HepG2 (cell line): Measurements from ENCODE around the gene GIMAP4. TPM values are rescaled to one million over a fixed set of nuclear protein-coding genes. Genes with fewer than 3 reads are reported as not detected.
"Not testable (repeated sequence)": the region's sequence is repeated elsewhere in the genome, so short reads cannot be mapped to it uniquely, and the experiment has no call there.

Experiments used
- ATAC-seq: fragments of 200-7000 bp; cut with Tn5 transposase; 3 replicates; pipeline ENCODE4 v1.9.1; 2020; ENCODE audit warnings: mild to moderate bottlenecking, moderate library complexity
- BruUV-seq: library from RNA; stranded (reverse); fragments of 400-500 nt; replicated peaks from 2 replicates; lab custom pipeline; 2021; lab: Mats Ljungman, UMichigan
- CTCF ChIA-PET: fragments of 300-600 bp; formaldehyde crosslinking; extraction: SDS; loops from one replicate; lab custom pipeline; 2021; ENCODE audit warnings: low total read pairs, inconsistent platforms, low intra/inter-chr PET ratio; lab: Yijun Ruan, JAX
- POLR2A ChIA-PET: fragments of 350-600 bp; sonication (Branson Sonifier 250); formaldehyde crosslinking; loops from one replicate; lab custom pipeline; 2020; ENCODE audit warnings: antibody characterized with exemption, inconsistent platforms; lab: Yijun Ruan, JAX
- DNase-seq: peaks from one replicate; pipeline ENCODE4 v3.0.0-alpha.2; 2015; ENCODE audit warnings: low spot score
- FAIRE-seq: peaks from 3 replicates; lab custom pipeline; 2011; peaks lifted over from hg19 to GRCh38; lab: Jason Lieb, UNC
- H2AFZ ChIP-seq: one replicate; pipeline ENCODE4 v1.6.1; 2011; ENCODE audit warnings: low read length, inconsistent platforms
- H3K27ac ChIP-seq: fragments of 300-600 bp; 3 replicates; pipeline ENCODE4 v1.8.0; 2011; ENCODE audit warnings: mixed run types, mild to moderate bottlenecking, mixed read lengths, low read length, inconsistent platforms; ENCODE audit not compliant: insufficient read depth; ENCODE audit errors: extremely low read length
- H3K27me3 ChIP-seq, 2 experiments: fragments of 200-600 bp in 1 of 2; 2 replicates in 1 of 2; 3 replicates in 1 of 2; pipeline versions ENCODE4 v1.6.0 to v1.8.0; 2011; ENCODE audit warnings: low read length in 2 of 2, mild to moderate bottlenecking in 2 of 2, moderate library complexity in 2 of 2, inconsistent platforms in 1 of 2; ENCODE audit not compliant: insufficient read depth in 2 of 2, control insufficient read depth in 1 of 2
- H3K36me3 ChIP-seq, 2 experiments: fragments of 200-600 bp in 1 of 2; replicated peaks in 1 of 2; 2 replicates in 1 of 2; 3 replicates in 1 of 2; pipeline versions ENCODE4 v1.5.1 to v1.8.0; 2011; ENCODE audit warnings: low read length in 2 of 2, inconsistent platforms in 1 of 2; ENCODE audit not compliant: insufficient read depth in 2 of 2, control insufficient read depth in 1 of 2
- H3K4me1 ChIP-seq: 2 replicates; pipeline ENCODE4 v1.5.1; 2012; ENCODE audit warnings: low read length, inconsistent platforms; ENCODE audit not compliant: insufficient read depth
- H3K4me2 ChIP-seq: 2 replicates; pipeline ENCODE4 v1.6.0; 2011; ENCODE audit warnings: low read depth, low read length, inconsistent platforms
- H3K4me3 ChIP-seq, 3 experiments: fragments of 200-600 bp in 1 of 3; sonication (generic), shearing (Covaris generic) in 1 of 3; replicated peaks in 1 of 3; 2 replicates each; pipeline ENCODE4 v1.5.1; 2011 to 2016; ENCODE audit warnings: low read length in 3 of 3, inconsistent platforms in 2 of 3, low read depth in 2 of 3, mild to moderate bottlenecking in 2 of 3, control low read depth in 1 of 3, mixed read lengths in 1 of 3; ENCODE audit not compliant: insufficient read depth in 1 of 3
- H3K79me2 ChIP-seq: one replicate; pipeline ENCODE4 v1.6.1; 2011; ENCODE audit warnings: low read length, inconsistent platforms; ENCODE audit not compliant: insufficient read depth
- H3K9ac ChIP-seq: 2 replicates; pipeline ENCODE4 v1.6.0; 2011; ENCODE audit warnings: mild to moderate bottlenecking, low read depth, low read length, inconsistent platforms; ENCODE audit not compliant: insufficient read depth
- H3K9me3 ChIP-seq: 2 replicates; pipeline ENCODE4 v1.5.1; 2012; ENCODE audit warnings: mild to moderate bottlenecking, low read length
- H4K20me1 ChIP-seq: 2 replicates; pipeline ENCODE4 v1.6.0; 2011; ENCODE audit warnings: inconsistent platforms, mild to moderate bottlenecking, low read length, moderate library complexity; ENCODE audit not compliant: insufficient read depth
- NR0B2 ChIP-seq: sonication (generic); formaldehyde crosslinking; IDR thresholded peaks from 2 replicates; pipeline ENCODE4 v1.4.0; 2020; ENCODE audit warnings: mild to moderate bottlenecking, missing genetic modification reagents
- SP5 ChIP-seq: IDR thresholded peaks from 2 replicates; pipeline ENCODE4 v1.6.1; 2016; ENCODE audit warnings: low read depth, borderline replicate concordance
- ZNF563 ChIP-seq: sonication (generic); formaldehyde crosslinking; IDR thresholded peaks from 2 replicates; pipeline ENCODE4 v1.8.0; 2022; ENCODE audit warnings: mild to moderate bottlenecking, moderate library complexity, missing genetic modification reagents
- WGBS: methylation state at CpG from one replicate; pipeline ENCODE4 v1.1.6; 2017; ENCODE audit warnings: low lambda C conversion rate; 5-methylcytosine and 5-hydroxymethylcytosine counted together
- in situ Hi-C: cut with HindIII; loops from 2 replicates; pipeline ENCODE4 v1.10.0; 2017; ENCODE audit warnings: low pct_unique_long_range_greater_than_20kb; ENCODE audit not compliant: extremely low pct_ligation_motif_present
- intact Hi-C: fragments of 100-400 bp; cut with micrococcal nuclease; formaldehyde crosslinking; loops from one replicate; pipeline ENCODE4 v1.10.0; 2022; ENCODE audit not compliant: unreplicated experiment
- polyA plus RNA-seq, 8 experiments: library from polyadenylated mRNA; depleted of rRNA in 3 of 8; stranded (reverse) in 7 of 8; unstranded in 1 of 8; fragments of >200 nt; fragmentation: Illumina TruSeq in 4 of 8; extraction: Trizol in 4 of 8; gene quantifications; 2 replicates each; pipeline versions ENCODE4 v1.2.1 to v1.2.3, GENCODE V29; 2011 to 2016; ENCODE audit warnings: low read depth in 4 of 8, missing spikeins in 1 of 8, mixed read lengths in 1 of 8; ENCODE audit not compliant: insufficient read depth in 1 of 8
- total RNA-seq, 5 experiments: library from RNA; depleted of rRNA; stranded (reverse); fragments of >200 nt; fragmentation: Illumina TruSeq; extraction: Trizol; gene quantifications; 2 replicates each; pipeline ENCODE4 v1.2.3, GENCODE V29; 2016; ENCODE audit warnings: low read depth in 1 of 5
- TF ChIP-seq, protein P1 (sequence below): sonication (generic); formaldehyde crosslinking; IDR thresholded peaks from 2 replicates; pipeline ENCODE4 v1.8.1; 2023; ENCODE audit warnings: missing genetic modification reagents, inconsistent platforms, borderline replicate concordance
- TF ChIP-seq, protein P2 (sequence below): sonication (generic); formaldehyde crosslinking; IDR thresholded peaks from 2 replicates; pipeline ENCODE4 v1.5.1; 2020; ENCODE audit warnings: mild to moderate bottlenecking, missing genetic modification reagents, borderline replicate concordance

The GIMAP4 gene
- total and polyA plus RNA-seq, 2 of the 13 experiments (the other 11 are each of a cell fraction or from before 2014, with no cell fraction given), result not detected

- DNase-seq (no peak), FAIRE-seq (no peak), ATAC-seq (no peak)
- Histone ChIP-seq H3K9me3 (peaks cover 4% of the 10 kb centered on the region; the same call in 1 of the 2 replicates), H3K79me2 (no peaks in the 10 kb centered on the region), H4K20me1 (no peaks in the 10 kb centered on the region), H3K4me2 (no peak overlapping the region), H3K27me3 (peaks cover 0 to 5% of the 10 kb centered on the region in 2 experiments; a peak in 1 of 5 replicates), H3K27ac (no peak overlapping the region), H3K36me3 (no peaks in the 10 kb centered on the region), H3K9ac (no peak overlapping the region), H3K4me3 (no peak overlapping the region), H3K4me1 (no peaks in the 10 kb centered on the region), H2AFZ (no peak overlapping the region)
- ChIA-PET CTCF (no interaction called here), POLR2A (no interaction called here)
- no peak for TF ChIP-seq NR0B2 (CRISPR knock-in tag)
- TF ChIP-seq, protein P1, sequence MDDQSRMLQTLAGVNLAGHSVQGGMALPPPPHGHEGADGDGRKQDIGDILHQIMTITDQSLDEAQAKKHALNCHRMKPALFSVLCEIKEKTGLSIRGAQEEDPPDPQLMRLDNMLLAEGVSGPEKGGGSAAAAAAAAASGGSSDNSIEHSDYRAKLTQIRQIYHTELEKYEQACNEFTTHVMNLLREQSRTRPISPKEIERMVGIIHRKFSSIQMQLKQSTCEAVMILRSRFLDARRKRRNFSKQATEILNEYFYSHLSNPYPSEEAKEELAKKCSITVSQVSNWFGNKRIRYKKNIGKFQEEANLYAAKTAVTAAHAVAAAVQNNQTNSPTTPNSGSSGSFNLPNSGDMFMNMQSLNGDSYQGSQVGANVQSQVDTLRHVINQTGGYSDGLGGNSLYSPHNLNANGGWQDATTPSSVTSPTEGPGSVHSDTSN (CRISPR knock-in tag), result no peak
- TF ChIP-seq, protein P2, sequence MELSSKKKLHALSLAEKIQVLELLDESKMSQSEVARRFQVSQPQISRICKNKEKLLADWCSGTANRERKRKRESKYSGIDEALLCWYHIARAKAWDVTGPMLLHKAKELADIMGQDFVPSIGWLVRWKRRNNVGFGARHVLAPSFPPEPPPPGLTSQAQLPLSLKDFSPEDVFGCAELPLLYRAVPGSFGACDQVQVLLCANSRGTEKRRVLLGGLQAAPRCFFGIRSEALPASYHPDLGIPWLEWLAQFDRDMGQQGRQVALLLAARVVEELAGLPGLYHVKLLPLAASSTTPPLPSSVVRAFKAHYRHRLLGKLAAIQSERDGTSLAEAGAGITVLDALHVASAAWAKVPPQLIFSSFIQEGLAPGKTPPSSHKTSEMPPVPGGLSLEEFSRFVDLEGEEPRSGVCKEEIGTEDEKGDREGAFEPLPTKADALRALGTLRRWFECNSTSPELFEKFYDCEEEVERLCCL (CRISPR knock-in tag), result no peak
- no peak for TF ChIP-seq ZNF563
- intact Hi-C loops (no loop called here), in situ Hi-C loops (no loop called here)
- WGBS, result no CpG with 5 or more reads among the region's 2 CpGs
- BruUV-seq, result no TSS peak
Observed at GRCh38 chr7:150594805-150595204, 27.6 kb downstream of the GIMAP4 start.

DNA sequence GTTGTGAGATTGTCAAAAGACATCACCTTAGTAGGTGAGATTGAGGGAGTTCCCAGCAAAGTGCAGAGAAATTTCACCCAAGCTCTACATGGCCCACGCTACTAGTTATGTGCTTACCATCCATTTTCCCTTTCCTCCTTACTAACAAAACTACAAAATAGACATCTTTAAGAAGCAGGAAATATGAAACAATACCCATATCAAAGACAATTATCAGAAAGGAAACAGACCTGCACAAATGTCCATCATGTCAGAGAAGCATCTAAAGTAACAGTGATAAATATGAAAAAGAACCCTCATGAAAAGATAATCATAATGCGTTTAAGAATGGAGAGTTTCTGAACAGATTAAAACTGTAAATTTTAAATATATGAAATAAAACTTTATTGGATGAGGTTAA, 28.2 kb downstream of the GIMAP4 start:
- no peak for FAIRE-seq
- WGBS, result 8% methylated on average over 2 of the region's 2 CpGs

GRCh38 chr7:150603600-150603999, 36.4 kb downstream of the GIMAP4 start:
- H3K27ac ChIP-seq, FAIRE-seq, H3K9me3 ChIP-seq, ATAC-seq, H3K4me1 ChIP-seq, H3K9ac ChIP-seq, POLR2A ChIA-PET, H3K79me2 ChIP-seq, H3K27me3 ChIP-seq, in situ Hi-C loops, DNase-seq, BruUV-seq, H4K20me1 ChIP-seq, H3K4me3 ChIP-seq, H2AFZ ChIP-seq, CTCF ChIA-PET, H3K36me3 ChIP-seq, H3K4me2 ChIP-seq, intact Hi-C loops: not testable (repeated sequence)
- WGBS, result 6% methylated on average over 2 of the region's 2 CpGs

More for the DNA sequence above, 28.2 kb downstream of the GIMAP4 start:
- Histone ChIP-seq H3K4me1 (no peaks in the 10 kb centered on the region), H3K27ac (no peak overlapping the region), H3K9ac (no peak overlapping the region), H4K20me1 (no peaks in the 10 kb centered on the region), H2AFZ (no peak overlapping the region), H3K9me3 (peaks cover 4% of the 10 kb centered on the region; the same call in 1 of the 2 replicates), H3K36me3 (no peaks in the 10 kb centered on the region), H3K27me3 (peaks cover 0 to 5% of the 10 kb centered on the region in 2 experiments; a peak in 1 of 5 replicates)
- no TSS peak for BruUV-seq
- ATAC-seq, result no peak
- TF ChIP-seq SP5 (CRISPR knock-in tag), result no peak
- TF ChIP-seq, all 625 proteins: peak for 0
- CTCF ChIA-PET, result no interaction called here
- in situ Hi-C loops, result no loop called here
- Histone ChIP-seq H3K79me2 (no peaks in the 10 kb centered on the region), H3K4me2 (no peak overlapping the region), H3K4me3 (no peak overlapping the region)
- DNase-seq, result no peak
- intact Hi-C loops, result no loop called here
- POLR2A ChIA-PET, result no interaction called here
